T-helper 1 cell treated with Interleukin-12 subunit alpha and Interleukin-12 subunit beta and Interleukin-4 antibody, amounts not matched to agents 30 μg/mL and 1 μg/mL, for 36 hours (primary cell): ENCODE measurements around the gene DCX.

ENCODE experiments used
- H3K27ac Mint-ChIP-seq: one replicate; pipeline ENCODE4 v1.8.0; 2021; ENCODE audit warnings: mild to moderate bottlenecking, mixed read lengths
- H3K27me3 Mint-ChIP-seq: one replicate; pipeline ENCODE4 v1.8.0; 2021; ENCODE audit warnings: low read depth, mixed read lengths
- H3K36me3 Mint-ChIP-seq: one replicate; pipeline ENCODE4 v1.8.0; 2021; ENCODE audit warnings: low read depth, mixed read lengths
- H3K4me1 Mint-ChIP-seq: one replicate; pipeline ENCODE4 v1.8.0; 2021; ENCODE audit warnings: low read depth, mixed read lengths
- H3K4me3 Mint-ChIP-seq: one replicate; pipeline ENCODE4 v1.8.0; 2021; ENCODE audit warnings: mild to moderate bottlenecking, moderate library complexity, mixed read lengths
- H3K9me3 Mint-ChIP-seq: one replicate; pipeline ENCODE4 v1.8.0; 2021; ENCODE audit warnings: mixed read lengths

Gene DCX

DNA sequence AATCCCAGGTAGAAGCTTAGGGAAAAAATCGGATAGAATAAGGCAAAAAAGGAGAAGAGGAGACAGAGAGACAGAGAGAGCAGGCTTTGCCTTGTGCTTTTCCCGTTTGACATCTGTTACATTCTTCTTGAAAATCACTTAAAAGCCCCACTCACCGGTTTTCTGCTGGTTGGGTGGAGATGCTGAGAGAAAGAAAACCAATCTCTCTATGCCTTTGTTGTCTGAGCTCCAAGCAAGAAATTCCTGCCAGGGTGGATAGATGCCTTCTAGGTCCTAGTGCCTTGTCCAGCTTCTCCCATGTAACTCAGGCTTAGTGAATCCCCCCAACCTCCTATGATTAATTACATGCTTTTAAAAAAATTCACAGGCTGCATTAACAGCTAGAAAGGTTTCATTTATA is at the start of gene DCX:
TSS of gene DCX (minus strand) at position 210 of the 400 bp plus-strand sequence. CDS start 1,794 bp downstream, outside the sequence.
- H3K4me1 Mint-ChIP-seq: no peaks in the 10 kb centered on the region
- H3K36me3 Mint-ChIP-seq: no peaks in the 10 kb centered on the region
- no peak within 1 kb of the TSS for H3K27ac Mint-ChIP-seq
- H3K4me3 Mint-ChIP-seq: no peak within 1 kb of the TSS
- H3K9me3 Mint-ChIP-seq: no peaks in the 10 kb centered on the region
- no peaks in the 10 kb centered on the region for H3K27me3 Mint-ChIP-seq

DNA sequence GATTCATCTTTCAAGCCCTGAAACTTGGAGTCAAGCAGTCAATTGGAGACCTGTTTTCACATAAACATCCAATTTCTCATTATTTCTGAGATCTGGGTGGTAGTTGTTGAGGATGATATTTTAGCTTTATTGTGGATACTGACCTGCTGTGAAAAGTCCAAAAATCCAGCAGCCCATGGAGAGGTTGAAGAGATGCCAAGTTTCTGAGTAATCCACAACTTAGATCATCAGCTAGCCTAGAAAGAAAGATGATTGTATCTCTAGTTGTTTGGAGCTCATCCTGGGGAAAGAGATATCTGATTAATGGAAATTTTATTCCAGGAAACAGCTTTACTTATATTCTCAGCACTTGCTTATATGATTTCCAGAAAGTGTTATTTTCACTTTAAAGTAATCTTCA is 48.6 kb upstream of the DCX start:
- H3K4me3 Mint-ChIP-seq: no peak overlapping the region
- no peak overlapping the region for H3K27ac Mint-ChIP-seq
- H3K9me3 Mint-ChIP-seq: no peaks in the 10 kb centered on the region
- no peaks in the 10 kb centered on the region for H3K36me3 Mint-ChIP-seq
- no peaks in the 10 kb centered on the region for H3K4me1 Mint-ChIP-seq
- no peaks in the 10 kb centered on the region for H3K27me3 Mint-ChIP-seq

DNA sequence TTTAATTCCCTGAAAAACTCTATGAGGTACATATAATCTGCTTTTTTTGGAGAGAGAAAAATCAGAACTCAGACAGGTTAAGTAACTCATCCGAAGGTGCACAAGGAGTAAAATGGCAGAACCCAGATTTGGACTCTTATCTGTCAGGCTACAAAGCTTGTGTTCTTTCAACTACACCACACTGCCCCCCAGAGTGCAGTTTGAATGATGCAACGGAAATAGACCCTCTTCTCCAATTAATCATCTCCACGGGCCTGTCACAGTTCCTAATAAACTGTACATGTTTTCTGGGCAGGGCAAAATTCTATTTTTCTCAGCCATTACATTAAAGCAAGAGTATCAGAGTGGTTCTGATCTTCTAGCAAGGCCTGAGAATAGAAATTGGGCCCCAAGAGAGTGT is 35.3 kb upstream of the DCX start:
- H3K9me3 Mint-ChIP-seq: no peaks in the 10 kb centered on the region
- H3K27ac Mint-ChIP-seq: no peak overlapping the region
- no peak overlapping the region for H3K4me3 Mint-ChIP-seq
- H3K27me3 Mint-ChIP-seq: no peaks in the 10 kb centered on the region
- H3K36me3 Mint-ChIP-seq: no peaks in the 10 kb centered on the region
- H3K4me1 Mint-ChIP-seq: peaks cover 2% of the 10 kb centered on the region

DNA sequence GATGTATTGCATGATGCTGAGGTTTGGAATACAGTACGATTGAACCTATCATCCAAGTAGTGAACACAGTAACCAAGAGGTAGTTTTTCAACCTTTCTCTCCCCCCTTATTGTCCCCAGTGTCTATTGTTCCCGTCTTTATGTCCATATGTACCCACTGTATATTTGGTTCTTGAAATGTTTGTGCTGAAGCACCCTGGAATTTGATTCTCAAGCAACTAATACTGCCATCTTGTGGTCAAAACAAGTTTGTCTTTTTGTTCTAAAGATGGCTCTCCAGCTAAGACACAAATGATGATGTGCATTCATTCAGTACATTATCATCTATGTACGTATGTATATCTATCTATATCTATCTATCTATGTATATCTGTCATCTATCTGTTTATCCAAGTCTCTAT is 33.5 kb upstream of the DCX start:
- Mint-ChIP-seq H3K4me1 (peaks cover 2% of the 10 kb centered on the region), H3K27me3 (no peaks in the 10 kb centered on the region)

GRCh38 chrX:111444881-111445280 is 32.9 kb upstream of the DCX start:
- no peak overlapping the region for H3K4me3 Mint-ChIP-seq
- no peaks in the 10 kb centered on the region for H3K27me3 Mint-ChIP-seq
- H3K27ac Mint-ChIP-seq: no peak overlapping the region
- H3K9me3 Mint-ChIP-seq: no peaks in the 10 kb centered on the region
- peaks cover 2% of the 10 kb centered on the region for H3K4me1 Mint-ChIP-seq
- no peaks in the 10 kb centered on the region for H3K36me3 Mint-ChIP-seq

More for the DNA sequence above, 33.5 kb upstream of the DCX start:
- H3K4me3 Mint-ChIP-seq: no peak overlapping the region
- H3K27ac Mint-ChIP-seq: no peak overlapping the region
- H3K36me3 Mint-ChIP-seq: no peaks in the 10 kb centered on the region
- no peaks in the 10 kb centered on the region for H3K9me3 Mint-ChIP-seq

DNA sequence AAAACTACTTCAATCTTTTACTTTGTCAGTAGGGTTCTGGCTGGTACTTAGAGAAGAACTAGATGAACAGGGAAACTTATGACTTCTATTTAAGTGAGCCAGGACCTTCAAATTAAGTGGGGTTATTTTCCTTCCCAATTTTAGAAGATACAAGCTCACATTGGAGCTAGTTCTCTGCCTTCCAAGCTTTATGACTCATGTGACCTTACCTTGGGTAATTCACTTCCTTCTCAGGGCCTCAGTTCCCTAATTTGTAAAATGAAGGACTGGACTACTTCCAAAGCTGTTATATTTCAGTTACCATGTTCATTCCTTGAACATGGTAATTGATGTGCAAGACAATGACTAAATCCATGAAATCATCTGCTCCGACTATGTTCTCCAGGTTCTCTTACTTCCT is 32.0 kb upstream of the DCX start:
- Mint-ChIP-seq H3K27me3 (no peaks in the 10 kb centered on the region), H3K4me3 (no peak overlapping the region), H3K27ac (no peak overlapping the region), H3K36me3 (no peaks in the 10 kb centered on the region), H3K4me1 (peaks cover 2% of the 10 kb centered on the region), H3K9me3 (no peaks in the 10 kb centered on the region)

GRCh38 chrX:111442791-111443190 is 30.8 kb upstream of the DCX start:
- no peak overlapping the region for H3K4me3 Mint-ChIP-seq
- no peaks in the 10 kb centered on the region for H3K9me3 Mint-ChIP-seq
- H3K27me3 Mint-ChIP-seq: no peaks in the 10 kb centered on the region
- H3K27ac Mint-ChIP-seq: no peak overlapping the region
- no peaks in the 10 kb centered on the region for H3K36me3 Mint-ChIP-seq
- H3K4me1 Mint-ChIP-seq: peaks cover 2% of the 10 kb centered on the region

DNA sequence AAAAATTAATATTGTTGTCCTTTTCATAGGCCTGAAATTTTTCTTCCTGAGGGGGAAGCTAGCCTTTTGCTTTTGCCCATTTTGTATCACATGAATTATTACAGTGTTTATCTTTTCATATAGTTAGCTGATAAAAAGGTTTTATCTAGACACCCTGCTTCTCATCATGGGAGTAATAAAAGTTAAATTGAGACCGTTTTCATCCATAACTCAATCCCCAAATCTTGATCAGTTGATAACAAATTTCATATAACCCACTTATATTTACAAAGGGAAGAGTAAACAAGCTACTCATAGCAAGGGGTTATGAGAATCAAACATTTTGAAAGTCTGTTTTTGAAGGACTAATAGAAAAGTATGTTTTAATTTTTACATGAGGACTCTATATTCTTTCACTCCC is 23.5 kb upstream of the DCX start:
- H3K9me3 Mint-ChIP-seq: no peaks in the 10 kb centered on the region
- H3K36me3 Mint-ChIP-seq: no peaks in the 10 kb centered on the region
- no peaks in the 10 kb centered on the region for H3K27me3 Mint-ChIP-seq
- no peaks in the 10 kb centered on the region for H3K4me1 Mint-ChIP-seq
- no peak overlapping the region for H3K4me3 Mint-ChIP-seq
- no peak overlapping the region for H3K27ac Mint-ChIP-seq

DNA sequence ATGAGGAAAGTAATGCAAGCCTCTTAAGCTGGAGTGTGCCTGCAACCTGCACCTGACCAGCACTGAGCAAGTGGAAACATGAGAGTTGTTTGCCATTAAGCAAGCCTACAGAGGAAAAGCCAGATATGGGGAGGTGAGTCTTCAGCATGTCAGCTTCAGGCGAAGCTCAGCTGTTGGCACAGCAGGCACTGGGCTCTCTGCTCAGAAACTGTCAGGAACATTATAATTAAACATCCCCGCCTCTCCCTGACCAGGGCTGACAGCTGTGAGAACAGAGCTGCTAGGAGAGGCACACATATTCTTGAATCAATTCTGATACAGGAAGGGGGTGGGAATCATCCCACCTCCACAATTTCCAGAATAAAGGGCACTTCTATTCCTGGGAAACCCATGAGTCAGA is 19.0 kb upstream of the DCX start:
- H3K27ac Mint-ChIP-seq: no peak overlapping the region
- H3K27me3 Mint-ChIP-seq: no peaks in the 10 kb centered on the region
- no peaks in the 10 kb centered on the region for H3K36me3 Mint-ChIP-seq
- H3K4me3 Mint-ChIP-seq: no peak overlapping the region
- H3K4me1 Mint-ChIP-seq: no peaks in the 10 kb centered on the region
- H3K9me3 Mint-ChIP-seq: no peaks in the 10 kb centered on the region

DNA sequence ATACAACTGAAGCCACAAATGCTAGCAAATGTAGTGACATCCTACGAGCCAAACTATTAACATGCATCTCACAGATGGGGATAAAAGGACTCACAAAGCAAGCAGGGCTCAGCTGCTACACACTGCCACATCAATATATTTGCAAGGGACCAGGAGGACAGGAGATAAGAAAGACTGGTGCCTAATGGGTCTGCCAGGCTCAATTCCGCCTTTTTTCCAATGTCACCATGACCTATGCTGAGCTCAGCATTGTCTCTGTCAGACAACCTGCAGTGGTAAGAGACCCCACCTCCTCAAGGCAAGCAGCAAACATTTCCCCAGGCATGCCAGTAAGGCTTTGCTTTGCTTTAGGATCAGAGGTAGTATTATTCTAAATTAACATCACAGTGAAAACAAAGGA is 435 bp downstream of the DCX start:
- H3K27ac Mint-ChIP-seq: no peak overlapping the region
- no peaks in the 10 kb centered on the region for H3K9me3 Mint-ChIP-seq
- no peak overlapping the region for H3K4me3 Mint-ChIP-seq
- no peaks in the 10 kb centered on the region for H3K36me3 Mint-ChIP-seq
- H3K27me3 Mint-ChIP-seq: no peaks in the 10 kb centered on the region
- no peaks in the 10 kb centered on the region for H3K4me1 Mint-ChIP-seq

DNA sequence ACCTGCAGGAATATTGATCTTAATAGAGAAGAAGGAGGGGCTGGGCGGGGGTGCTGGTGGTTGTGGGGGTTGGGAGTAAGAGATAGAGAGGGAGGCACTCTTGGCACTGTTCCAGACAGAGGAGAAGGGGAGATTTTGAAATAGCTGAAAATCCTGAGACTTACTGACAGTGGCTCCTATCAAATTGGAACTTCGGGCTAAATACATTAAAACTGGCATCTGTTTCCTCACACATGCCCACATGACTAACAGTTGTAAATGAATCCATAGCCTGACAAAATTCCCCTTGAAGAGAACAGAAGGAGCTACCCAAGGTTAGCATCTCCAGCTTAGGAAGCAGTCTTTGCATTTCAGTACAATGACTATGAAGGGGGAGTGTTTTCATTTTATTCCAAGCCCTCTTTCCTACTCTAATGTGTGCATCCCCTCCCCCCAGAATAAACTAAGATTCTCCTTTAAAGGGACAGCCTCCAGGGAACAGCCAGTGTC is 1.4 kb downstream of the DCX start:
- Mint-ChIP-seq H3K4me1 (no peaks in the 10 kb centered on the region), H3K27me3 (no peaks in the 10 kb centered on the region), H3K36me3 (no peaks in the 10 kb centered on the region), H3K4me3 (no peak overlapping the region), H3K27ac (no peak overlapping the region), H3K9me3 (no peaks in the 10 kb centered on the region)

- no peak overlapping the region for H3K27ac Mint-ChIP-seq
- no peaks in the 10 kb centered on the region for H3K4me1 Mint-ChIP-seq
- no peaks in the 10 kb centered on the region for H3K36me3 Mint-ChIP-seq
- no peak overlapping the region for H3K4me3 Mint-ChIP-seq
- H3K9me3 Mint-ChIP-seq: no peaks in the 10 kb centered on the region
- H3K27me3 Mint-ChIP-seq: no peaks in the 10 kb centered on the region
Observed at GRCh38 chrX:111409326-111409725, 2.7 kb downstream of the DCX start.

- H3K4me1 Mint-ChIP-seq: no peaks in the 10 kb centered on the region
- H3K27ac Mint-ChIP-seq: no peak overlapping the region
- no peaks in the 10 kb centered on the region for H3K27me3 Mint-ChIP-seq
- no peaks in the 10 kb centered on the region for H3K36me3 Mint-ChIP-seq
- H3K9me3 Mint-ChIP-seq: no peaks in the 10 kb centered on the region
- no peak overlapping the region for H3K4me3 Mint-ChIP-seq
Observed at GRCh38 chrX:111407948-111408347, 4.0 kb downstream of the DCX start.

DNA sequence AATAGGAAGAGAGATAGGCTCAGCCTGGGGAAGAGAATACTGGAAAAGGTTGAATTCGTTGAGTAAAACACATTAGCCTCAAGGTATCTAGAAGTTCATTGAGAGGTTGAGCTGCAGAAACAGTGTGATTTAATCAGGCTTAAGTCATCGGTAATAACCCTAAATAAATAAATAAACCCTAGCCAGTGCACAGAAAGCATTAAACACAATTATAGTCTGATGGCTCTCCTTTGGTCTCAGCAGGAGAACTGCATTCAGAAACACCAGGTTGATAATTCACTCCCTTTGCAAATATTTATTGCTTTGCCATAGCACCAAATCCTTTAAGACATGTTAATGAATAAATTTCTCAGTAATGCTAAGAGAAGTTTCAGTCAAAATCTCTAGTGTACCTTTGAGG is 9.6 kb downstream of the DCX start:
- H3K27ac Mint-ChIP-seq: no peak overlapping the region
- H3K4me1 Mint-ChIP-seq: no peaks in the 10 kb centered on the region
- H3K27me3 Mint-ChIP-seq: no peaks in the 10 kb centered on the region
- H3K4me3 Mint-ChIP-seq: no peak overlapping the region
- no peaks in the 10 kb centered on the region for H3K9me3 Mint-ChIP-seq
- H3K36me3 Mint-ChIP-seq: no peaks in the 10 kb centered on the region

GRCh38 chrX:111395149-111395548 is 16.8 kb downstream of the DCX start:
- Mint-ChIP-seq H3K4me1 (no peaks in the 10 kb centered on the region), H3K9me3 (no peaks in the 10 kb centered on the region), H3K4me3 (no peak overlapping the region), H3K36me3 (no peaks in the 10 kb centered on the region), H3K27me3 (no peaks in the 10 kb centered on the region), H3K27ac (no peak overlapping the region)

GRCh38 chrX:111394569-111394968 is 17.4 kb downstream of the DCX start:
- Mint-ChIP-seq H3K27me3 (no peaks in the 10 kb centered on the region), H3K4me3 (no peak overlapping the region), H3K36me3 (no peaks in the 10 kb centered on the region), H3K9me3 (no peaks in the 10 kb centered on the region), H3K4me1 (no peaks in the 10 kb centered on the region), H3K27ac (no peak overlapping the region)
